Left ventricle myocardium superior (tissue), 1 donor: ENCODE results near the gene NEIL1. TPM values are rescaled to one million over a fixed set of nuclear protein-coding genes. Genes with fewer than 3 reads are reported as not detected.
"Not testable (repeated sequence)": the region's sequence is repeated elsewhere in the genome, so short reads cannot be mapped to it uniquely, and the experiment has no call there.

Experiments used
- ATAC-seq: fragments of 200-7000 bp; cut with Tn5 transposase; one replicate; pipeline ENCODE4 v1.9.1; 2020; ENCODE audit warnings: mild to moderate bottlenecking, moderate library complexity
- DNase-seq: peaks from one replicate; pipeline ENCODE4 v3.0.0-alpha.2; 2020
- intact Hi-C: fragments of 100-400 bp; cut with micrococcal nuclease; formaldehyde crosslinking; loops from one replicate; pipeline ENCODE4 v1.11.0; 2022
- long read RNA-seq: library from polyadenylated mRNA; unstranded; transcript quantifications from one replicate; pipeline ENCODE4 v2.0.0, GENCODE V29; 2021
- total RNA-seq: library from RNA; stranded (reverse); fragmentation: NEBNext Ultra II Directional; extraction: Animal tissue kit (Norgen Biotek cat#: 25700); gene quantifications from one replicate; pipeline ENCODE4 v1.2.1, GENCODE V29; 2021
- donor health status: DM: no; HTN: yes; CAD: no; lungs with severe emphysema.

NEIL1 gene, protein sequence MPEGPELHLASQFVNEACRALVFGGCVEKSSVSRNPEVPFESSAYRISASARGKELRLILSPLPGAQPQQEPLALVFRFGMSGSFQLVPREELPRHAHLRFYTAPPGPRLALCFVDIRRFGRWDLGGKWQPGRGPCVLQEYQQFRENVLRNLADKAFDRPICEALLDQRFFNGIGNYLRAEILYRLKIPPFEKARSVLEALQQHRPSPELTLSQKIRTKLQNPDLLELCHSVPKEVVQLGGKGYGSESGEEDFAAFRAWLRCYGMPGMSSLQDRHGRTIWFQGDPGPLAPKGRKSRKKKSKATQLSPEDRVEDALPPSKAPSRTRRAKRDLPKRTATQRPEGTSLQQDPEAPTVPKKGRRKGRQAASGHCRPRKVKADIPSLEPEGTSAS
- 13.5 TPM for total RNA-seq
- long read RNA-seq, partial matches to known transcripts: 1 of 7 reads
- long read RNA-seq, other reads (novel, unspliced or antisense): 6 of 7 reads

DNA sequence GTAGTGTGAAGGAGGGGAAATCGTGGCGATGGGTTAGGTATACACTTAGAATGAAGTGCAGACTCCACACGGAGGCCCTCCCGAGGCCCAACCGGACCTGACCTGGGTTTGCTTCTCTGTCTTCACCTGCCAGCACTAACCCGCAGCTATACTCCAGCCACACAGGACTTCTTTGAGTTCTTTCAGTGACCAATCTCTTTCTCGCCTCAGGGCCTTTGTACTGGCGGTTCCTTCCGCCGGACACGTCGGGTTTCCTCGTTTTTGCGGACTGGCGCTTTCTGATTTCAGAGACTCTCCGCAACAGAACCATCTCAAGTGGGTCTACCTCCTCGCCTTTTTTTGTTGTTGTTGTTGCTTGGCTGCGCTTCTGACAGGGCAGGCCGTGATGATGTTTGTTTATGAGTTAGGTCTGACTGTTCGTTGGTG, at the start of gene NEIL1:
NEIL1 (plus strand) TSS at position 244 of the 426 bp plus-strand sequence. CDS start 1,867 bp downstream, outside the sequence.
- intact Hi-C loops: no loop called here
- peak; percentile 37 for DNase-seq
- no peak for ATAC-seq

DNA sequence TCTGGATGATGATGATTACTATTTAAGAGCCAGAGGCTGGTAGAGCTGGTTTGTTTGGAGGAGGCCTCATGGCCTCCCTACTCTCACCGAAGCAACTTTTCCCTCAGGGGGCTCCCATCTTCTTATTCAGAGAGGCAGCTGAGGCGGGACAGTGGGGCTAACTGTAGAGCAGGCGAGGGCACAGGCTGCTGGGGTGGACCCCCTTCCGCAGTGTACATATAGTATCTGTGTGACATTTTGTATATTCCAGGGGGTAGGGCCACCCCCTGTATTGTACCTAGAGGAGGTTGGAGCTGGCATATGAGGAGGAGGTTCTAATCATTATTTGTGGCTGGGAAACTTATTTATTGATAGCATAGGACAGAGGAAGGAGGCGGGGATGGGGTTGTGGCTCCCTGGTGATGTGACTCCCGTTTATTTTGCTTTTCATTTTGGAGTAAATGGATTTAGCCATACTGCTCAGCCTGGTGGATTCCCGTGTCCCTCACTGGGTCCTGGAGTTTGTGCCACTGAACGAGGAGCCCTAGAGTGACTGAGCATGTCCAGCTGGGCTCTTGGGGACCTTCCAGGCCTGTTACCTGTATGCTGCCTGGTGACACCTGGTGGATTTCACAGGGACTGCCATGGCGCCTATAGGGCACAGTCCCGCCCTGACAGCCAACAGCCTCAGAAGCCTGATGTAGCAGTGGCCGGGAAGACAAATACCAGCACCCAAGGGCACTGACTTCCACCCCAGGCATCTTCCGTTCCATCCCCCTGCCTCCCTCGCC, 48.1 kb upstream of the NEIL1 start:
- ATAC-seq: peak; percentile 82
- intact Hi-C loops, DNase-seq: not testable (repeated sequence)

DNA sequence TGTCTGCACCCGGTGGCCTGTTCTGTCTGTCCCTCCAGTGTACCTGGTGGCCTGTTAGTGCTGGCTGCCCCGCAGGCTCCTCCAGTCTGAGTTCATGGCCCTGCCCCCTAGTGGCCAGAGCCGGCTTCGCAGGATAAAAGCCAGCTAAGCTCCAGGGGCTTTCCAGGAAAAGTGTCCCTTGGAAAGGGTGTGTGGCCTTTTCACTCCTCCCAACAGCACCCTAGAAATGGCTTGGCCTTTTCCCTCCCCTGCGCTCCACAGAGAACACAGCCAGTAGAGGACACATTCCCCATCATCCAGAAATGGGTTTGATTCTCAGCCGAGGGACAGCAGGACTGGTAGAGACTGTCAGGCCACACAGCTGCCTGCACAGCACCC, 47.5 kb upstream of the NEIL1 start:
- ATAC-seq (peak; percentile 90), DNase-seq (peak; percentile 78)
- intact Hi-C loops: not testable (repeated sequence)

DNA sequence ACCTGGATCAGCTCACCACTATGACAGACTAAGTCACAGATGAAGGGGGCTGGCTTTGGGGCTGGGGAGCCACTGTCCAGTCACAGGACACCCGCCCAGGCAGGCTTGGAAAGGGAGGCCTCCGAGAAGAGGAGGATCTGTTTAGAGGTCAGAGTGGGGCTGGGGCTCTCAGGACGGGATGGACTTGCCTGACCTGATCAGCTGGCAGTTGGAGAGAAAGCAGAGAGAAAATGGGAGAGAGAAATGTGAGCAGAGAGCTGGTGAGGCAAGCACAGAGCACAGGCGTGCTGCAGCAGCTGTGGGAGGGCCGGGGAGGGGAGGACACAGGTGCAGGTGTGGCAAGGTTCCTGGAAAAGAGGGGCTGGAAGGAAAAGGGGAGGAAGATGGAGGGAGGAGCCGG, 46.8 kb upstream of the NEIL1 start:
- intact Hi-C loops, ATAC-seq, DNase-seq: not testable (repeated sequence)

DNA sequence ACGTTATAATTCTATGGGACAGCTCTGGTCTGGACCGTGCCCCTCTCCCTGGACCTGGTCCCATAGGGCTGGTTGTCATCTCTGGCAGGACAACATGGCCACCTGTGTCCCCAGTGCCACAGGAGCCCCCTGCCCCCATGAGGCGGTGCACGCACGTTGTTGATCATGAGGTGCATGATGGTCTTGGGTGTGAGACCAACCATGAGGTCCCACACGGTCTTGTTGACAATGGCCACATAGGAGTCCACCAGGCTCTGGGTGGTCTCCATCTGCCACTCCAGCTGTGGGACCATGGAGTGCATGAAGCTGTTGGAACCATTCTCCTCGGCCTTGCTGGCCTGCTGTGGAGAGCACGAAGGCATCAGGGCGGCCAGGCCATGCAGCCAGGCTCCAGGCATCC, 44.5 kb upstream of the NEIL1 start:
- DNase-seq (no peak), ATAC-seq (no peak)
- intact Hi-C loops: no loop called here

DNA sequence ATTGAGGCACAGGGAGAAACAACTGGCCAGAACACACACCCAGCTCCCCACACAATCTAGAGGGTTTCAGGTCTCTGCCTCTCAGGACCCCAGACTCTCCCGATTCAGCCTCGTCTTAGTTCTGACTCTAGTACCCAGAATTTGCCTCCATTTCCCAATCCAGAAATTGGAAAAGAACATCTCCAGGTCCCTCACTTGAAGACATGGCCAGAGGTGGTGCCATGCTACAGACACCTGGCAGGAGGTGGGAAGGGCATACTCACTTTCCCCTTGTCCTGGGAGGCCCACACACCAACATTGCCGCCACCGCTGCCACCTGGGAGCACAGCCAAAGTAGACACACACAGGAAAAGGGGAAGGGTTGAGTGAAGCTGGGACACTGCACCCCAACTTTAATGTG, 44.1 kb upstream of the NEIL1 start:
- ATAC-seq, DNase-seq, intact Hi-C loops: not testable (repeated sequence)

DNA sequence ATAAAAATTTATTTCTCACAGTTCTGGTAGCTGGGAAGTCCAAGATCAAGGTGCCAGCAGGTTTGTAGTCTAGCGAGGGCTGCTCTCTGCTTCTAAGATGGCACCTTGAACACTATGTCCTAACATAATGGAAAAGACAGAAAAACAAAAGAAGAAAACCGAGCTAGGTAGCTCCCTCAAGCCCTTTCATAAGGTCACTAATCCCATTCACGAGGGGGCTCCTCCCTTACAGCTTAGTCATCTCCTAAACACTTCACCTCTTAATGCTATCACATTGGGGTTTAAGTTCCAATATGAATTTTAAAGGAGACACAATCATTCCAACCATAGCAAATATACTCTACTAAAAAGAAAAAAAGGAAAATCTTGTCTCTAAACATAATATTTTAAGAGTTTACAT, 40.7 kb upstream of the NEIL1 start:
- ATAC-seq (no peak), DNase-seq (no peak)
- intact Hi-C loops: no loop called here

DNA sequence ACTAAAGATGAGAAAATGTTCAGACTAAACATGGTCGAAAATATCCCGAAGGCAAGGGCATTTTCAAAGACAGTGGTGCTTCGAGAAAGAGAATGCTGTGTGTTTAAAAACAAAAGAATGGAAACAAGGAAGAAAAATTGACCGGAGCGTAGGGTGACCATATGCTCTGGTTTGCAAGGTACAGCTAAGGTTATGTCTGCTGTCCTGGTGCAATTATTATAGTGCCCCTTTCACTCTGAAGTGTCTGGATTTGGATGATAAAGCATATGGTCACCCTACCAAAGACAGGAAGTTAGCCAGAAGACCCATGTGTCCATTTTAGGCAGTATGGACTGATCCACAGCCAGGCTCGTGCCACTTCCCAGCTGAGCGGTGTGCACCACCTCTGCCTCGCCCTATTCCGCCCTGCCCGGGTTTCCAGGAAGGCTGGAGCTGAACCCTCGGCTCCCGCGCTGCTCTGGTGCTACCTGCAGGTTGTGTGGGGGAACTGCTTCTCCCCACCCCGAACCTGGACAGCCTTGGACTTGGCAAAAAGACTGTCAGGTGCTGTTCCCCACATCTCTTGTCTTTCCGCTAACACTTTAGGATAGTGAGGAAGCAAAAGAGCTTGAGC, 39.0 kb upstream of the NEIL1 start:
- intact Hi-C loops: no loop called here
- peak; percentile 48 for ATAC-seq
- DNase-seq: peak; percentile 43

DNA sequence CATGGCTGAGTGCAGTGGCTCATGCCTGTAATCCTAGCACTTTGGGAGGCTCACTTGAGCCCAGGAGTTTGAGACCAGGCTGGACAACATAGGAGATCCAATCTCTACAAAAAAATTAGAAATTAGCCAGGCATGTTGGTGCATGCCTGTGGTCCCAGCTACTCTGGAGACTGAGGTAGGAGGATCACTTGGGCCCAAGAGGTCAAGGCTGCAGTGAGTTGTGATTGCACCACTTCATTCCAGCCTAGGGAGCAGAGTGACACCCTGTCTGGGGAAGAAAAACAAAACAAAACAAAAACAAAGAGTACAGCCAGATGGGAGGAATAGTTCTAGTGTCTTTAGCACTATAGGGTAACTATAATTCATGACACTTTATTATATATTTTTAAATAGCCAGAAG, 37.1 kb upstream of the NEIL1 start:
- intact Hi-C loops: no loop called here
- ATAC-seq (no peak), DNase-seq (no peak)

DNA sequence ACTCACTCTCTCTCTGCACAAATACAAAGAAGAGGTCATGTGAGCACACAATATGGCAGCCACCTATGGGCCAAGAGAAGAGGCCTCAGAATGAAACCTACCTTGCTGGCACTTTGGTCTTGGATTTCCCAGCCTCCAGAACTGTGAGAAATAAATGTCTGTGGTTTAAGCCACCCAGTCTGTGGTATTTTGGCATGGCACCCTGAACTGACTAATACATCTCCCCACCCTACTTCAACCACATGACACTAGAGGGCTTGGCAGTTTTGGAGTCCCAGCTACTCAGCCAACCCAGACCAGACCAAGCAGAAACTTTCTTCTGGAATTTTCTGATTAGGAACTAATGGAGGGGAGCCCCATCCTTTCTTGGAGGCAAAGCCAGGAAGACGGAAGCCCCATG, 34.3 kb upstream of the NEIL1 start:
- DNase-seq, ATAC-seq, intact Hi-C loops: not testable (repeated sequence)

DNA sequence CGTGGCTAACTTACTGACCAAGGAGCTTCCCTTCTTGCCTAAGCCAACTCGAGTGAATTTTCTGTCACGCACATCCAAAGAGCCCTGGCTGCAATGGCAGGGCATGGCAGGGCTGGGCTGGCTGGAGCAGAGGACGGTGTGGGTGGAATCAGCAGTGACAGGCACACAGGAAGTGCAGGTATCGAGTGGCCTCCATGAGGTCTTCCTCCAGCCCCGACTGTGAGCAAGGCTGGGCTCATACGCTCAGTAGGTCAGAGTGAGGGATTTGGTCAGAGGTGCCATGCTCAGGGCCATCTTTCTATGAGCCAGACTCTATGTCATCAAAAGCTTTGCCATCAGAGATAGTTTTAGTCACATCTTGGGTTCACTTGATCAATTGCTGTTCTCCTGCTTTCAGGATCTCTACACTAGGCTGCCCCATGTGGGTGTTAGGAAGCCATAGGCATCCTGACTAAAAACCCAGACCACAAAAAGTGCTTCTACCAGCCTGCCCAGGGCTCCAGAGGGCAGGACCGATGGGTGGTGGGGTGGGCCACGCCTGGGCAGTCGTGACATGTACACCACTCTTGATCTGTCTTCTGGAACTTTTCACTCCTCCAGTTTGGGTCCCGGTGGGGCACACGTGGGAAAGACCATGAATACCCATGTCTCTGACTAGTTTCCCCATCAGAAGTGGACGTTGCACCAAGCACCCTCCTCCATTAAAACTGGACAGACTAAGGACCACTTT, 33.6 kb upstream of the NEIL1 start:
- ATAC-seq: no peak
- no peak for DNase-seq
- intact Hi-C loops: no loop called here

DNA sequence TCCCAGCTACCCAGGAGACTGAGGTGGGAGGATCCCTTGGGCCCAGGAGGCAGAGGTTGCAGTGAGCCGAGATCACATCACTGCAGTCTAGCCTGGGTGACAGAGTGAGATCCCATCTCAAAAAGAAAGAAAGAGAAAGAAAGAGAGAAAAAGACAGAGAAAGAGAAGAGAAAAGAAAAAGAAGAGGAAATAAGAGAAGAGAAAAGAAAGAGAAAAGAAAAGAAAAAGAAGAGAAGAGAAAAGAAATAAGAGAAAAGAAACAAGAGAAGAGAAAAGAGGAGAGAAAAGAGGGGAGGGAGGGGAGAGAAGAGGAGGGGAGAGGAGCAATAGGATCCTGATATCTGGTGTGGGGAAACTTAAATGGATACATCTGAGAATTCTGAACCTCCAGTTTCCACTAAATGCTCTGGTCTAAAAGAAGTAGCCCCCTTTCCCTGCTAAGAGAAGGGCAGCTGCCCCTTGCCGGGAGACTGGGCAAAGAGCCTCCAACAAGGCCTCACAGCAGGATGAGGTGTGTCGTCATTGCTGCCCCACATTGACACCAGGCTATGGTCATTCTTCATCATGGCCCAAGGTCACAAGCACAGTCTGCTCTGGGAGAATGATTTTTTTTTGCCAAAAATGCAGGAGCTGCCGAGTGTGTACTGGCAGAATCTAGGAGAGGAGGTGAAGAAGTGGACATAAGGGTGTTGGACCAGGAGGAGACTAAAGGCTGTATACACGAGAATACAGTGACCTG, 32.1 kb upstream of the NEIL1 start:
- ATAC-seq (no peak), DNase-seq (no peak)
- intact Hi-C loops: no loop called here

DNA sequence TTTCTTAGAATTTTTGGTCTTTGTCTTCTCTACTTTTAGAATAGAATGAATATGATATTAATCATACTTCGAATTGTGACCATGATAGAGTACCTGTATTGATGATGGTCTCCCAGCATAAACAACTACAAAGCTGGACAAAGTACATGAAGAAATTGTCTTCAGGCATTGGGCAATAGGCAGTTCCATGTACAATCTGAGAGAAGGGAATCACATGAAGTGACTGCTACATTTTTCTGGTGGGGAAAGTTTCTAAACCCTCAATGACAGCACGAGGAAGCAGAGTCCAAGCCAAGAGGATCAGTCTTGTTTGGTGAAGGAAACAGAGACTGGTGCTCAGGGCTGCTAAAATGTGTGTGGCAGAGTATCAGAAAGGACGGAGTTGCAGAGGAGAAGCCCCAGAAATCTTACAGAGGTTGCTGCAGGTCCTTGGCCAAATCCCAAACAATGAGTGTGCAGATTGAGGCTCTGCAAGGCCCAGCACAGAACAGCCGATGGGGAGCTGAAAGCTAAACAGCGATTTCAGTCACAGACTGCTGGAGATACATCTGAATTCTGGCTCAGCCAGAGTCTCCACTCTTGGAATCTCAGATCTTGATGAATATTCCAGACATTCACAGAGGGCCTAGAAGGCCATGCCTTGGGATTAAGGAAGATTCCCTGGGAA, 27.5 kb upstream of the NEIL1 start:
- intact Hi-C loops, ATAC-seq, DNase-seq: not testable (repeated sequence)

DNA sequence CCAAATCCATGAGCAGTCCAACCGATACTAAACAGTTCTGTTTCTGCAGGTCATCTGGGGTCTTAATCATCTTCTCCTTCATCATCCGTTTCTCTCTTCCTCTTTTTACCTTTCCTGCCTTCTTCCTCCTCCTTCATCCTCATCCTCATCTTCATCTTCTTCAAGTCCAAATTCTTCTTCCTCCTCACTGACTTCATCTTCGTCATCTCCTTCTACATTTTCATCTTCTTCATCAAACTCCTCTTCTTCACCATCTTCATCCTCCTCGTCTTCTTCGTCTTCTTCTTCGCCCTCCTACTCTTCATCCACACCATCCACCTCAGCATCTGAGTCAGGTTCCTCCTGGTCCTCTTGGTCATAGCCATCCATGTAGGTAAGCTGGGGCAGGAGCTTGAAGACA, 25.1 kb upstream of the NEIL1 start:
- no peak for ATAC-seq
- DNase-seq: no peak
- intact Hi-C loops: no loop called here

DNA sequence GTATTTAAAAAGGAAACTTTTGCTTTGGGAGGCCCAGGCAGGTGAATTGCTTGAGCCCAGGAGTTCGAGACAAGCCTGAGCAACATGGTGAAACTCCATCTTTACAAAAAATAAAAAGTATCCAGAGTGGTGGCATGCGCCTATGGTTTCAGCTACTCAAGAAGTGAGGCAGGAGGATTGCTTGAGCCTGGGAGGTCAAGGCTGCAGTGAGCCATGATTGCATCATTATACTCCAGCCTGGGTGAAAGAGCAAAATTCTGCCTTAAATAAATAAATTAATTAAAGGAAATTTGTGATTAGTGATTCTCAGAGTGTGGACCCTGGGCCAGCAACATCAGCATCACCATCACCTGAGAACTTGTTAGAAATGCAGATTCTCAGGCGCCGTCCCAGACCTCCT, 20.9 kb upstream of the NEIL1 start:
- intact Hi-C loops: no loop called here
- ATAC-seq (no peak), DNase-seq (no peak)

DNA sequence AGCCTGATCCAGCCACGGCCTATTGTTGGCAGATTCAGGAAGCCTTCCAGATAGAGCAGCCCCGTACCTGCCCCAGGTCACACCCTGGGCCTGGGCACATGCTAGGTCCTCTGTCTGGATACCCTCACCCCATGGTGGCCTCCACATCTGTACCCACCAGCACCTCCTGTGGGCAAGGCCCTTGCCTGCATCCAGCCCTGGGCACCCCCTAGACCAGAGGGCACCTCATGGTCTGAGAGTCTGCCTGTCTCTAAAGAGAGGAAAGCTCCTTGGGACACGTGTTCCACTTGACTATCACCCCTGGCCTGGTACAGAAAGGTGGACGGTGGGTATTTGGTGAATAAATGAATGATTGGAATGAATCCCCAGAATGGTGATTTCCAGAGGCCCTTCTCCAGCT, 19.8 kb upstream of the NEIL1 start:
- no peak for DNase-seq
- no peak for ATAC-seq
- intact Hi-C loops: no loop called here

DNA sequence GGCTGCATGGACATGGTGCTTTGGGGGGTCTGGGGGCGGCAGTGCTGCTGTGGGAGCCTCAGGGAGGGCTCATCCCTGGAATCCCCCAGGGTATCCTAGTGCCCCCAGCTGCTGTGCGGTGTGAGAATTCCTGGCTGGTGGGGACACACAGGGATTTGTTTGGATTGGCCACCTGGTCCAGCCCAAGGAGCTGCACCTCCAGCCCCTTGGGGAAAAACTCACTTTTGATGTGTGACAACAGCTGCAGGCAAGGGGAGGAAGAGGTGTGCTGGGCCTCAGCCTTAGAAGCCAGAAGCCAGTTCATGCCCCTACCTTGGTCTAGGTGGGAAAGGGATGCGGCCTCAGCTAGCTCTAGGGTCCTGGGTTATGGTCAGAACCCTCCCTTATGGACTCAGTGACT, 19.3 kb upstream of the NEIL1 start:
- intact Hi-C loops: no loop called here
- DNase-seq (no peak), ATAC-seq (no peak)
